Measurements from ENCODE around the gene SUSD1.

- TF ChIP-seq ZNF317 (CRISPR knock-in tag; IDR thresholded peaks at IDR 0.05), result no peak
- TF ChIP-seq HNF4G (IDR thresholded peaks at IDR 0.05; ENCODE audit: borderline replicate concordance, low read depth, low read length), result no peak
- TF ChIP-seq HNF4G (CRISPR knock-in tag; IDR thresholded peaks at IDR 0.05; ENCODE audit: borderline replicate concordance, low read depth), result no peak
- no peak for TF ChIP-seq CTCF (CRISPR knock-in tag; IDR thresholded peaks at IDR 0.05)
Measured at GRCh38 chr9:112118009-112118408, 57.1 kb downstream of the SUSD1 start.

All from HepG2 (cell line).